GM12891 (cell line): ENCODE data around the gene ADAMTSL1.

Experiments used
- POLR2A ChIP-seq: IDR thresholded peaks from 2 replicates; pipeline ENCODE4 v1.6.1; 2011; ENCODE audit warnings: low read depth, low read length, control low read depth
- POLR2AphosphoS5 ChIP-seq: IDR thresholded peaks from 2 replicates; pipeline ENCODE4 v1.6.1; 2011; ENCODE audit warnings: low read depth, low read length, control low read depth
- TAF1 ChIP-seq: IDR thresholded peaks from 2 replicates; pipeline ENCODE4 v1.6.1; 2011; ENCODE audit warnings: low read depth, low read length, control low read depth

DNA sequence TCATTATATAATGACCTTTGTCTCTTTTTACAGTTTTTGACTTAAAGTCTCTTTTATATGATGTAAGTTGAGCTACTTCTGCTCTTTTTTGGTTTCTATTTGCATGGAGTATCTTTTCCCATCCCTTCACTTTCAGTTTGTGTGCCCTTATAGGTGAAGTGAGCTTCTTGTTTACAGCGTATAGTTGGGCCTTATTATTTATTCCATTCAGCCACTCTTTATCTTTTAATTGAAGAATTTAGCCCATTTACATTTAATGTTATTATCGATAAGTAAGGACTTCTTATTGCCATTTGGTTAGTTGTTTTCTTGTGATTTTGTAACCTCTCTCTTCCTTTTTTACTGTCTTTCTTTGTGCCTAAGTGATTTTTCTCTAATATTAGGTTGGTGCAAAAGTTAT, 117.3 kb downstream of the ADAMTSL1 start:
- TF ChIP-seq TAF1 = no peak
- no peak for TF ChIP-seq POLR2A
- no peak for TF ChIP-seq POLR2AphosphoS5
